NCI-H1105 treated with DMSO at 0.1 percent for 48 hours (cell line): ENCODE measurements around the gene PREP.
A peak's percentile ranks its signal among the peaks of the same experiment; 100 is the strongest.

Experiments
- DNase-seq: peaks from one replicate; lab custom pipeline; 2025; lab: John Stamatoyannopoulos, UW

The PREP gene

GRCh38 chr6:105305521-105305920 lies 97.4 kb downstream of the PREP start:
- DNase-seq, result no peak

GRCh38 chr6:105304825-105305224 lies 98.1 kb downstream of the PREP start:
- no peak for DNase-seq

GRCh38 chr6:105304366-105304765 lies 98.5 kb downstream of the PREP start:
- DNase-seq, result no peak

GRCh38 chr6:105302617-105303128 lies 100.2 kb downstream of the PREP start:
- no peak for DNase-seq

- DNase-seq, result no peak
Measured at GRCh38 chr6:105301756-105302616, 100.9 kb downstream of the PREP start.

DNA sequence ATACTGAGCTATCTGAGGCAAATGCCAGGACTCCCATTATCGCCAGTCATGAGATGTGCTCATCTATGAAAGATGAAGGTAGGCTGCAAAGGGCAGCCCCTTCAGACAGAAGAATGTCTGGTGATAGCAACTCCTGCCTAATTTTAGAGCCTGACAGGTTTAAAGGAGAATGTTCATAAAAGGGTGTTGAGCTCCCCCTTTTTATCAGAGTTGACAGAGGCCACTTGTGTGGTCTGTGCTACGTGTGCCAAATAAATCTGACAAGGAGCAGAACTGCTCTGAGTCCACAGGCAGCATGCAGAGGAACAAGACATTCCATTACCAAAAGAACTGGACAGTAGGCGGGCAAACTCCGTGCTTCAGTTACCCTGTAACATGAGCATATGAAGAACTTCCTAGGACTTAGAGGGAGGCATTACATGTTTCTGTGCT lies 101.8 kb downstream of the PREP start:
- no peak for DNase-seq

GRCh38 chr6:105300090-105300489 lies 102.8 kb downstream of the PREP start:
- no peak for DNase-seq

- no peak for DNase-seq
Measured at GRCh38 chr6:105294129-105294528, 108.8 kb downstream of the PREP start.

DNA sequence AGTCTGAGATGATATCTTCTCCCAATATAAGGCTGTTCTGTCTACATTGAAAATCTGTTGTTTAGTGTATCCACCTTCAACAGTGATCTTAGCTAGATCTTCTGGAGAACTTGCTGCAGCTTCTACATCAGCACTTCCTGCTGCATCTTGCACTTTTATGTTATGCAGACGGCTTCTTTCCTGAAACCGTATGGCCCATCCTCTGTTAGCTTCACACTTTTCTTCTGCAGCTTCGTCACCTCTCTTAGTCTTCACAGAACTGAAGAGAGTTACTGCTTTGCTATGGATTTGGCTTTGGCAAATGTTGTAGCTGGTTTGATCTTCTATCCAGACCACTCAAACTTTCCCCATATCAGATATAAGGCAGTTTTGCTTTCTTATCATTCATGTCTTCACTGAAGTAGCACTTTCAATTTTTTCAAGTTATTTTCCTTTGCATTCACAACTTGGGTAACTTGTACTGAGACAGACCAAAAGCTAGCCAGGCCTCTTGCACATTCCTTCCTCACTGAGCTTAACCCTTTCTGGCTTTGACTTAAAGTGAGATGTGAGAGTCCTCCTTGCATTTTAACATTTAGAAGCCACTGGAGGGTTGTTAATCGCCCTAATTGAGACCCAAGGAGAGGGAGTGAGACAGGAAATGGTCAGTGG lies 110.1 kb downstream of the PREP start:
- DNase-seq, result no peak

DNA sequence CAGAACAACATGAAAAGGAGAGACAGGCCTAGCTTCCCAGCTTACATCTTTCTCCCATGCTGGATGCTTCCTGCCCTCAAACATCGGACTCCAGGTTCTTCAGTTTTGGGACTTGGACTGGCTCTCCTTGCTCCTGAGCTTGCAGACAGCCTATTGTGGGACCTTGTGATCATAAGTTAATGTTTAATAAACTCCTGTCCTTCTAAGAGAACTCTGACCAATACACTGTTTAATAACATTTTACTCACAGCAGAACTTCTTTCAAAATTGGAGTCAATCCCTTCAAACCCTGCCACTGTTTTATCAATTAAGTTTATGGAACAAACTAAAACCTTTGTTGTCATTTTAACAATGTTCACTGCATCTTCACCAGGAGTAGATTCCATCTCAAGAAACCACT lies 111.4 kb downstream of the PREP start:
- DNase-seq, result no peak

- DNase-seq, result peak; percentile 44
Measured at GRCh38 chr6:105282631-105283585, 120.0 kb downstream of the PREP start.

DNA sequence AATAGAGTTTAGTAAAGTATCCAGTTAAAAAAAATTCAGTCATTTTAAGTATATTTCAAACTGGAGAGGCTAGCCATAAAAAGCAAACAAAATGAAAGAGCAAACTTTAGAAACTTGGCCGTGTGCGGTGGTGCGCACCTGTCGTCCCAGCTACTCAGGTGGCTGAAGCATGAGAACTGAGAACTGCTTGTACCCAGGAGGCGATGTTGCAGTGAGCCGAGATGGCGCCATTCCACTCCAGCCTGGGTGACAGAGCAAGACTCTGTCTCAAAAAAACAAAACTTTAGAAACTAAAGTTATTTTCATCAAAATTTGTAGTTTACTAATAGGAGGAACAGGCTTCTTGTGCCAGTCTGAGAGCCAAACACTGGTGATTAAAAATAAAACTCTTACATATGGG lies 122.8 kb downstream of the PREP start:
- DNase-seq, result no peak

- DNase-seq, result no peak
Measured at GRCh38 chr6:105279463-105279862, 123.4 kb downstream of the PREP start.

GRCh38 chr6:105278813-105279212 lies 124.1 kb downstream of the PREP start:
- no peak for DNase-seq

DNA sequence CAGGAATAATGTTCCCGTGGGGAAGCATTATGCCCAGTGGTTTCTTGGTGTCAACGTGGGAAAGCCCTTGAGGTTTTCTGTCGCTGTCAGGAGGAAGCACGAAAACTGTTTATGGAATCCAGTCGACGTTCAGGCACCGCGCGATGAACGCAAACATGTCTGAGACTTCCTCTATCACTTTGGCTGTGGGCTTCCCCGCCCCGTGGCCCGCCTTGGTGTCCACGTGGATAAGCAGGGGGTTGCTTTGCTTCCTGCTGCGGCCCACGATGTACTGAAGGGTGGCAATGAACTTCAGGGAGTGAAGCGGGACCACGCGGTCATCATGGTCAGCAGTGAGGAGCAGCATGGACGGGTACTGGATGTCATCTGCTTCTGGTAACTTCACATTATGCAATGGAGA lies 124.8 kb downstream of the PREP start:
- no peak for DNase-seq

DNA sequence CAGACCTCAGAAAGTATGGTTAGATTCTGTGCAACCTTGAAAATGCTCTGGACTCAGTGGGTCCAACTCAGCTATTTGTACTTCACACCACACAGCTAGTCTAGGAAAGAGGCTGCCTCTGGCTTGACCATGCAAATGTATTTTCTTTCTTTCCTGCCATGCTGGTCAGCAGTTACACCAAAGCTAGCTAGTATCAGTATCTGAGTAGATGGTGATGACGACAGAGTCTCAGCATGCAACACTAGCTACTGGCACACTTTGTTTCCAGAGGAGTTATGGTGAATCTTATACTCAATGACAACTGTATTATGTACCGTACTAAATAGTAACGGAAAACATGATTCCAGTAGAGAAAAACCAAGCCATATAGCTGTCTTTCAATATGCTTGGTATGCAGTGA lies 126.5 kb downstream of the PREP start:
- no peak for DNase-seq

- DNase-seq, result no peak
Measured at GRCh38 chr6:105275542-105275941, 127.3 kb downstream of the PREP start.

DNA sequence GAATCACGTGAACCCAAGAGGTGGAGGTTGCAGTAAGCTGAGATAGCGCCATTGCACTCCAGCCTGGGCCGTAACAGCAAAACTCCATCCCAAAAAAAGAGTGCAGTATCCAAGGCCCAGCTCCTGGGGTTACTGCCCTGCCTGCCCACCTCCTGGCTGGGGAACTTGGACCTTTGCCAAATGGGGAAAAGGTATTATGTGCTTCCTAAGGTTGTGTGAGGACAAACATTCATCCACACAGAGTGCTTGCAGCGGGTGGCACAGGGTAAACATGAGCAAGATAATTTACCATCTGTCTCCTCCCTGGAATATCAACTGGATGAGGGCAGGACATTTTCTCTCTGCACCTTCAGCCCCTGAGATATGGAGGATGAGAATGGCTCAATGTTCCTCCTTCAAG lies 128.2 kb downstream of the PREP start:
- DNase-seq, result no peak

DNA sequence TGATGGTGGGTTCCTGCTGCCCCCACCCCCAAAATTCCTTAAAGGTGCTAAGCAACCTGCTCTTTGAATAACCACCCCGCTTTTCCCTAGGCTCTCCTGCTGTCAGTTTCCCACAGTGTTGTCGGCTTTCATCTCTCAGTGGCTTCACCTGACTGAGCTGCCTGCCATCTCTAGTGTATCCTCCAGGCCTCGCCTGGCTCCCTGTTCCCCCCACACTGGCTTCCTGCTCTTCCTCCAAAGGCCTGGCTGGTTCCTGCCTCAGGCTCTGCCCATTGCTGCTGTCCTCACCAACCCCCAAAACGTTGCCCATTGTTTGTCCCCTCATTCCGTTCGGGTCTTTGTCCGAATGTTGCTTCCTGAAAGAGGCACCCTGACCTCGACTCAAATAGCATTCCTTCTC lies 129.3 kb downstream of the PREP start:
- DNase-seq, result no peak

DNA sequence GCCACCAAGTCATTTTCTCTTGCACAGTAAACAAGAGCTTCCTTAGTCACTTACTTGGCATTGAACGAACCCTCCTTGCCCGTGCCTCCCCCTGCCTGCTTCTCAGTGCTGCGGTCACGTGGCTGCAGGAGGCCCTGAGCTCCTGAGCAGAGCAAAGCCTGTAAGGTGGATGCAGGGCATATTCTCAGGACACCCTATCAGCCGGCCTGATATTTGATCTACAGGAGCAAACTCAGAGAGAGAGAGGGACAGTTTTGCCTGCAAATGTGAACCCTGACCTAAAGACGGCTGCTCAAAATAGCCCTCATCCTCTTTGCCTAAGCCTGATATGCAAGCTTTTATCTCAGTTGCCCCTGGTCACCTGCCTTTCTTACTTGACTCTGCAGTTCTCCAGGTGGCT lies 130.1 kb downstream of the PREP start:
- DNase-seq, result no peak

GRCh38 chr6:105270511-105270910 lies 132.4 kb downstream of the PREP start:
- DNase-seq, result no peak

DNA sequence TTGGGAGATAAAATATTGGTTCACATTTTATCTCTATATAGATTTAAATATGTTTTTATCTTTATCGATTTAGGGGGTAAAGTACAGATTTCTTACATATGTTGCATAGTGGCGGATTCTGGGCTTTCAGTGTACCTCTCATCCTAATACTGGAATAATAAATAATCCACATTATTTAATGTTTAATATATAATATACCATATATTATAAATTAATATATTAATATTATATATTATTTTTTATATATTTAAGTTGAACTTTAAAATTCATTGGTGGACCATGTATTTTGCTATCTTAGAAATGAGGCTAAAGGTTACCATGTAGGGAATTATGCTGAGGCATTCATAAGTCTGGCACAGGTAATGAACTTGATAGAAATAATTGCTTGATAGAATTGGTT lies 133.5 kb downstream of the PREP start:
- DNase-seq, result no peak
